IMR-90 (cell line): ENCODE data around the gene ZFP36L1. TPM values are rescaled to one million over a fixed set of nuclear protein-coding genes. Genes with fewer than 3 reads are reported as not detected.
A peak's percentile ranks its signal among the peaks of the same experiment; 100 is the strongest.

ENCODE experiments used
- ATAC-seq: fragments of 200-7000 bp; cut with Tn5 transposase; 2 replicates; pipeline ENCODE4 v1.9.1; 2020; ENCODE audit warnings: low read depth, mild to moderate bottlenecking, moderate library complexity
- BruUV-seq: library from RNA; stranded (reverse); fragments of 400-500 nt; replicated peaks from 2 replicates; lab custom pipeline; 2021; lab: Mats Ljungman, UMichigan
- CTCF ChIA-PET: fragments of 300-600 bp; formaldehyde crosslinking; extraction: SDS; loops from one replicate; lab custom pipeline; 2021; ENCODE audit warnings: antibody characterized with exemption; lab: Yijun Ruan, JAX
- POLR2A ChIA-PET: fragments of 300-600 bp; sonication (Branson Sonifier 250); formaldehyde crosslinking; loops from one replicate; lab custom pipeline; 2022; ENCODE audit warnings: antibody characterized with exemption; ENCODE audit not compliant: unreplicated experiment; lab: Charles Lee
- DNase-seq: peaks from one replicate; pipeline ENCODE4 v3.0.0; 2013
- H2AFZ ChIP-seq: replicated peaks from 2 replicates; pipeline ENCODE3; 2013; ENCODE audit warnings: low read length, mild to moderate bottlenecking; ENCODE audit not compliant: poor library complexity
- H2AK5ac ChIP-seq: 2 replicates; pipeline ENCODE4 v1.6.1; 2013; ENCODE audit warnings: low read depth, low read length, inconsistent platforms
- H2AK9ac ChIP-seq: replicated peaks from 2 replicates; pipeline ENCODE3; 2013; ENCODE audit warnings: mild to moderate bottlenecking, low read depth, low read length, moderate library complexity; ENCODE audit not compliant: poor library complexity
- H2BK120ac ChIP-seq: 2 replicates; pipeline ENCODE4 v1.6.1; 2013; ENCODE audit warnings: low read depth, low read length, inconsistent platforms
- H2BK15ac ChIP-seq: 3 replicates; pipeline ENCODE4 v1.6.1; 2013; ENCODE audit warnings: low read depth, low read length, inconsistent platforms
- H2BK20ac ChIP-seq: 2 replicates; pipeline ENCODE4 v1.6.1; 2013; ENCODE audit warnings: low read depth, mild to moderate bottlenecking, inconsistent platforms, low read length, moderate library complexity
- H2BK5ac ChIP-seq: 2 replicates; pipeline ENCODE4 v1.6.1; 2013; ENCODE audit warnings: mild to moderate bottlenecking, low read depth, low read length, inconsistent platforms; ENCODE audit not compliant: poor library complexity, severe bottlenecking
- H3K14ac ChIP-seq: replicated peaks from 2 replicates; pipeline ENCODE4 v1.6.1; 2013; ENCODE audit warnings: low read depth, low read length, inconsistent platforms
- H3K18ac ChIP-seq: 2 replicates; pipeline ENCODE4 v1.6.1; 2013; ENCODE audit warnings: low read depth, low read length, control low read depth
- H3K23ac ChIP-seq: 2 replicates; pipeline ENCODE4 v1.6.1; 2013; ENCODE audit warnings: low read depth, low read length, inconsistent platforms
- H3K27ac ChIP-seq: 2 replicates; pipeline ENCODE4 v1.5.1; 2013; ENCODE audit warnings: mild to moderate bottlenecking, control low read depth, low read length; ENCODE audit not compliant: insufficient read depth
- H3K27me3 ChIP-seq: 2 replicates; pipeline ENCODE4 v1.6.1; 2013; ENCODE audit warnings: low read length; ENCODE audit not compliant: control insufficient read depth, insufficient read depth
- H3K36me3 ChIP-seq: 2 replicates; pipeline ENCODE4 v1.6.1; 2013; ENCODE audit warnings: low read length, mixed read lengths; ENCODE audit not compliant: control insufficient read depth, insufficient read depth
- H3K4ac ChIP-seq: 2 replicates; pipeline ENCODE4 v1.6.1; 2013; ENCODE audit warnings: low read depth, low read length, inconsistent platforms
- H3K4me1 ChIP-seq: 2 replicates; pipeline ENCODE4 v1.6.1; 2013; ENCODE audit warnings: low read length, mixed read lengths; ENCODE audit not compliant: control insufficient read depth, insufficient read depth
- H3K4me2 ChIP-seq: 2 replicates; pipeline ENCODE4 v1.6.1; 2013; ENCODE audit warnings: low read depth, mild to moderate bottlenecking, control low read depth, low read length, moderate library complexity
- H3K4me3 ChIP-seq: 2 replicates; pipeline ENCODE4 v1.5.1; 2013; ENCODE audit warnings: low read depth, mild to moderate bottlenecking, control low read depth, low read length, moderate library complexity; ENCODE audit not compliant: insufficient read depth
- H3K56ac ChIP-seq: 2 replicates; pipeline ENCODE4 v1.6.1; 2013; ENCODE audit warnings: low read length, inconsistent platforms; ENCODE audit not compliant: insufficient read depth; ENCODE audit errors: extremely low read depth
- H3K79me1 ChIP-seq, 2 experiments: 2 replicates each; pipeline ENCODE4 v1.6.1; 2013; ENCODE audit warnings: low read length in 2 of 2, inconsistent platforms in 1 of 2, low read depth in 1 of 2
- H3K9ac ChIP-seq: 2 replicates; pipeline ENCODE4 v1.6.1; 2013; ENCODE audit warnings: low read depth, low read length, control low read depth
- H3K9me1 ChIP-seq: 2 replicates; pipeline ENCODE4 v1.6.1; 2013; ENCODE audit warnings: low read length, inconsistent platforms; ENCODE audit not compliant: insufficient read depth
- H3K9me3 ChIP-seq: 2 replicates; pipeline ENCODE4 v1.6.1; 2013; ENCODE audit warnings: low read length; ENCODE audit not compliant: control insufficient read depth, insufficient read depth
- H4K20me1 ChIP-seq: 2 replicates; pipeline ENCODE4 v1.6.1; 2013; ENCODE audit warnings: low read length, inconsistent platforms; ENCODE audit not compliant: insufficient read depth
- H4K5ac ChIP-seq: 2 replicates; pipeline ENCODE4 v1.6.1; 2013; ENCODE audit warnings: mild to moderate bottlenecking, low read depth, low read length, control low read depth
- H4K8ac ChIP-seq, 2 experiments: 2 replicates each; pipeline ENCODE4 v1.6.1; 2013; ENCODE audit warnings: low read depth in 2 of 2, low read length in 2 of 2, control low read depth in 1 of 2, inconsistent platforms in 1 of 2
- H4K91ac ChIP-seq: 2 replicates; pipeline ENCODE4 v1.6.1; 2013; ENCODE audit warnings: low read depth, low read length, inconsistent platforms; ENCODE audit not compliant: insufficient read depth
- MXI1 ChIP-seq: IDR thresholded peaks from 2 replicates; pipeline ENCODE4 v1.6.1; 2012; ENCODE audit warnings: low read depth, mild to moderate bottlenecking, low read length, moderate library complexity, borderline replicate concordance
- RCOR1 ChIP-seq: IDR thresholded peaks from 2 replicates; pipeline ENCODE4 v1.6.1; 2012; ENCODE audit warnings: mild to moderate bottlenecking, low read length, improper control_type of control experiment; ENCODE audit not compliant: insufficient replicate concordance
- WGBS, 2 experiments: methylation state at CpG; one replicate each; pipeline versions ENCODE4 v1.1.5 to v1.1.7; 2013; ENCODE audit warnings: missing lambda C conversion rate in 2 of 2; ENCODE audit not compliant: insufficient read length in 1 of 2; ENCODE audit errors: extremely low coverage in 2 of 2; 5-methylcytosine and 5-hydroxymethylcytosine counted together
- dilution Hi-C: fragments of 300-500 bp; cut with HindIII; formaldehyde crosslinking; loops from one replicate; pipeline ENCODE4 v1.14.3; 2018; ENCODE audit warnings: low sequenced_read_pairs; ENCODE audit not compliant: unreplicated experiment
- in situ Hi-C: fragments of 300-500 bp; cut with MboI; formaldehyde crosslinking; loops from 3 replicates; pipeline ENCODE4 v1.14.3; 2019; ENCODE audit warnings: low sequenced_read_pairs, inconsistent platforms, mixed read lengths
- intact Hi-C: fragments of 100-400 bp; cut with micrococcal nuclease; formaldehyde crosslinking; loops from 2 replicates; pipeline ENCODE4 v1.10.0; 2022
- polyA plus RNA-seq, 3 experiments: library from polyadenylated mRNA; depleted of rRNA; stranded (reverse); fragments of >200 nt; gene quantifications; 2 replicates each; pipeline ENCODE4 v1.2.3, GENCODE V29; 2012; ENCODE audit warnings: low replicate concordance in 1 of 3
- total RNA-seq: library from RNA; depleted of rRNA; stranded (reverse); fragments of >200 nt; gene quantifications from 2 replicates; pipeline ENCODE4 v1.2.3, GENCODE V29; 2012
- TF ChIP-seq, protein P1 (sequence below): fragments of 150-350 bp; IDR thresholded peaks from 2 replicates; pipeline ENCODE4 v1.6.1; 2017; ENCODE audit warnings: mild to moderate bottlenecking, antibody characterized with exemption, low read length, low read depth
- TF ChIP-seq, protein P2 (sequence below): fragments of 150-350 bp; IDR thresholded peaks from 2 replicates; pipeline ENCODE4 v1.6.1; 2016; ENCODE audit warnings: low read depth, mild to moderate bottlenecking, low read length, moderate library complexity, borderline replicate concordance

ZFP36L1 gene
- total and polyA plus RNA-seq, 2 of the 4 experiments (the other 2 are of a cell fraction), result 6.5 to 140 TPM

DNA sequence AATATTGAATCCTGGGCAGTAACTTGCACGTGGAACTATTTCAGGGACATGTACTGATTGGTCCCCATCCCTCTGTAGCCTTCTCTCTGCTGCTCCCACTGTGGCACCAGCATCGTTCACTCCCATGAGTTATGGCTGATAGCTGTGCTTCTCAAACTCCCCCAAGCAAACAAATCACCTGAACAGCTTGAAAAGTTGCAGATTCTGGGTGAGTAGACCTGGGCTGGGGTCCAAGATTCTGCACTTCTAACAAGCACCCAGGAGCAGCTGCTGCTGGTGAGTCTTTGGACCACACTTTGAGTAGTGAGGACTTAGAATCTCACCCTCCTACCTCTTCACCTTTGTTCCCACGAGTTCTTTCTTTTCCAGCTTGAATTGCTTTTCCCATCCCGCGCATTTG is 49.4 kb upstream of the ZFP36L1 start:
- H3K4me1 ChIP-seq, result peaks cover 15% of the 10 kb centered on the region; the same call in 1 of the 2 replicates
- no peaks in the 10 kb centered on the region for H3K79me1 ChIP-seq
- H2BK5ac ChIP-seq, result no peak overlapping the region
- H2AFZ ChIP-seq, result no peak overlapping the region
- WGBS, 2 experiments, result 89% methylated on average over 3 of the region's 5 CpGs; no CpG with 5 or more reads in 1 of the 2 experiments
- no peaks in the 10 kb centered on the region; the same call in 1 of the 2 replicates for H3K9me3 ChIP-seq
- no peak overlapping the region for H3K27ac ChIP-seq
- no peak overlapping the region; the same call in 1 of the 2 replicates for H2BK20ac ChIP-seq
- in situ Hi-C loops (no loop called here), intact Hi-C loops (loop anchor here (5.0 kb wide), 2 partner anchors 910 to 960 kb away; no protein-coding TSS in a partner anchor), dilution Hi-C loops (no loop called here)
- no peak overlapping the region for H4K8ac ChIP-seq
- no peak overlapping the region; the same call in 1 of the 2 replicates for H3K4me2 ChIP-seq
- peaks cover 2% of the 10 kb centered on the region; the same call in 1 of the 2 replicates for H3K36me3 ChIP-seq
- H4K20me1 ChIP-seq, result no peaks in the 10 kb centered on the region; the same call in 1 of the 2 replicates
- H2BK120ac ChIP-seq, result peak overlapping the region; percentile 14; the same call in 1 of the 2 replicates
- peak overlapping the region; percentile 50; the same call in 1 of the 2 replicates for H3K18ac ChIP-seq
- POLR2A ChIA-PET, result no interaction called here
- CTCF ChIA-PET, result no interaction called here
- H3K9me1 ChIP-seq, result no peaks in the 10 kb centered on the region
- DNase-seq, result peak; percentile 28
- ATAC-seq, result no peak
- H2BK15ac ChIP-seq, result no peak overlapping the region
- peak overlapping the region; percentile 57; the same call in 1 of the 2 replicates for H4K91ac ChIP-seq
- TF ChIP-seq, protein P1, sequence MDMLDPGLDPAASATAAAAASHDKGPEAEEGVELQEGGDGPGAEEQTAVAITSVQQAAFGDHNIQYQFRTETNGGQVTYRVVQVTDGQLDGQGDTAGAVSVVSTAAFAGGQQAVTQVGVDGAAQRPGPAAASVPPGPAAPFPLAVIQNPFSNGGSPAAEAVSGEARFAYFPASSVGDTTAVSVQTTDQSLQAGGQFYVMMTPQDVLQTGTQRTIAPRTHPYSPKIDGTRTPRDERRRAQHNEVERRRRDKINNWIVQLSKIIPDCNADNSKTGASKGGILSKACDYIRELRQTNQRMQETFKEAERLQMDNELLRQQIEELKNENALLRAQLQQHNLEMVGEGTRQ, result no peak
- no peak for TF ChIP-seq RCOR1
- TF ChIP-seq MXI1, result no peak
- TF ChIP-seq, protein P2, sequence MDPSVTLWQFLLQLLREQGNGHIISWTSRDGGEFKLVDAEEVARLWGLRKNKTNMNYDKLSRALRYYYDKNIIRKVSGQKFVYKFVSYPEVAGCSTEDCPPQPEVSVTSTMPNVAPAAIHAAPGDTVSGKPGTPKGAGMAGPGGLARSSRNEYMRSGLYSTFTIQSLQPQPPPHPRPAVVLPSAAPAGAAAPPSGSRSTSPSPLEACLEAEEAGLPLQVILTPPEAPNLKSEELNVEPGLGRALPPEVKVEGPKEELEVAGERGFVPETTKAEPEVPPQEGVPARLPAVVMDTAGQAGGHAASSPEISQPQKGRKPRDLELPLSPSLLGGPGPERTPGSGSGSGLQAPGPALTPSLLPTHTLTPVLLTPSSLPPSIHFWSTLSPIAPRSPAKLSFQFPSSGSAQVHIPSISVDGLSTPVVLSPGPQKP, result no peak
- H3K4ac ChIP-seq, result peak overlapping the region; percentile 15; the same call in 1 of the 2 replicates
- no peak overlapping the region; the same call in 1 of the 2 replicates for H4K5ac ChIP-seq
- no peak overlapping the region for H2AK9ac ChIP-seq
- no peak overlapping the region for H3K56ac ChIP-seq
- no peak overlapping the region for H3K9ac ChIP-seq
- no peak overlapping the region for H3K14ac ChIP-seq
- H2AK5ac ChIP-seq, result peak overlapping the region; percentile 11; the same call in 1 of the 2 replicates
- H3K23ac ChIP-seq, result peak overlapping the region; percentile 56; the same call in 1 of the 2 replicates
- BruUV-seq, result no TSS peak
- no peak overlapping the region for H3K4me3 ChIP-seq
- H3K27me3 ChIP-seq, result no peaks in the 10 kb centered on the region
